HUES64 (cell line): ENCODE results near the gene CDC42EP5.
"Not testable (repeated sequence)": the region's sequence is repeated elsewhere in the genome, so short reads cannot be mapped to it uniquely, and the experiment has no call there.

ENCODE experiments used
- H3K27ac ChIP-seq: 2 replicates; pipeline ENCODE4 v1.7.0; 2013; ENCODE audit warnings: low read depth, low read length, inconsistent platforms
- H3K27me3 ChIP-seq: 2 replicates; pipeline ENCODE4 v1.6.1; 2013; ENCODE audit warnings: mild to moderate bottlenecking, low read length; ENCODE audit not compliant: insufficient read depth
- H3K36me3 ChIP-seq: 2 replicates; pipeline ENCODE4 v1.6.1; 2013; ENCODE audit warnings: mild to moderate bottlenecking, low read length; ENCODE audit not compliant: insufficient read depth
- H3K4me1 ChIP-seq: 2 replicates; pipeline ENCODE4 v1.6.1; 2013; ENCODE audit warnings: mild to moderate bottlenecking, low read length, moderate library complexity; ENCODE audit not compliant: insufficient read depth
- H3K4me3 ChIP-seq: 2 replicates; pipeline ENCODE4 v1.5.1; 2013; ENCODE audit warnings: mild to moderate bottlenecking, low read length, moderate library complexity
- H3K9ac ChIP-seq: 2 replicates; pipeline ENCODE4 v1.6.1; 2013; ENCODE audit warnings: mild to moderate bottlenecking, low read depth, low read length
- H3K9me3 ChIP-seq: 2 replicates; pipeline ENCODE4 v1.6.1; 2013; ENCODE audit warnings: low read depth, low read length; ENCODE audit not compliant: insufficient read depth
- WGBS: fragments of 150-250, 120-280 bp; methylation state at CpG from one replicate; pipeline ENCODE4 v1.1.7; 2013; ENCODE audit warnings: missing lambda C conversion rate; 5-methylcytosine and 5-hydroxymethylcytosine counted together

The CDC42EP5 gene

GRCh38 chr19:54469496-54469934 lies 3.6 kb downstream of the CDC42EP5 start:
- H3K4me3 ChIP-seq = no peak overlapping the region
- no peak overlapping the region for H3K27ac ChIP-seq
- peaks cover 30% of the 10 kb centered on the region for H3K27me3 ChIP-seq
- no peak overlapping the region for H3K9ac ChIP-seq
- H3K36me3 ChIP-seq = no peaks in the 10 kb centered on the region
- WGBS = 63% methylated on average over 8 of the region's 8 CpGs
- peaks cover 10% of the 10 kb centered on the region; the same call in 1 of the 2 replicates for H3K4me1 ChIP-seq
- no peaks in the 10 kb centered on the region for H3K9me3 ChIP-seq

GRCh38 chr19:54466110-54466480 lies 7.0 kb downstream of the CDC42EP5 start:
- H3K9me3 ChIP-seq, H3K9ac ChIP-seq, H3K4me3 ChIP-seq, H3K4me1 ChIP-seq, H3K27ac ChIP-seq: not testable (repeated sequence)
- H3K27me3 ChIP-seq = peaks cover 25% of the 10 kb centered on the region
- 95% methylated on average over 14 of the region's 14 CpGs for WGBS
- peaks cover 10% of the 10 kb centered on the region for H3K36me3 ChIP-seq

DNA sequence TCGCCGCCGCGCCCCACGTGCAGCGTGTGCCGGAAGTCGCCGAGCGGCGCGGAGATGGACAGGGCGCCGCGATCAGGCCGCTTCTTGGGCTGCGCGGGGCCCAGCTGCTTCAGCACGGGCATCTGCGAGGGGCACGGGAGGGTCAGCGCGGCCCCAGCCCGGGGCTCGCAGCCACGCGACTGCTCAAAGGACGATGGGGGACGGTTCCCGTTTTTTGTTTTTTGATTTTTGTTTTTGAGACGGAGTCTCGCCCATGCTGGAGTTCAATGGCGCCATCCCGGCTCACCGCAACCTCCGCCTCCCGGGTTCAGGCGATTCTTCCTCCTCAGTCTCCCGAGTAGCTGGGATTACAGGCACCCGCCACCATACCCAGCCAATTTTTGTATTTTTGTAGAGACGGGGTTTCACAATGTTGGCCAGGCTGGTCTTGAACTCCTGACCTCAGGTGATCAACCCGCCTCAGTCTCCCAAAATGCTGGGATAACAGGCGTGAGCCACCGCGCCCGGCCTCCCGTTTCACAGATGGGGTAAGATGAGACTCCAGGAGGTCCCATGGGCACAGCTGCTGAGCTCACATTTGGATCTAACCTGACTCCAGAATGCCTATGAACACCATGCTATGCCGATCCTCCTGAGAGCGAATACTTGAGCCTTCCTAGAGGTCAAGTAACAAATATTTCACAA lies 7.5 kb downstream of the CDC42EP5 start:
- Histone ChIP-seq H3K9ac (no peak overlapping the region), H3K27me3 (peaks cover 20% of the 10 kb centered on the region), H3K9me3 (no peaks in the 10 kb centered on the region), H3K4me1 (no peaks in the 10 kb centered on the region), H3K36me3 (peaks cover 15% of the 10 kb centered on the region), H3K4me3 (peak overlapping the region; percentile 26; the same call in 1 of the 2 replicates), H3K27ac (no peak overlapping the region)
- 84% methylated on average over 49 of the region's 49 CpGs for WGBS

- Histone ChIP-seq H3K36me3 (peaks cover 20% of the 10 kb centered on the region), H3K9me3 (no peaks in the 10 kb centered on the region), H3K4me3 (peak overlapping the region; percentile 89), H3K9ac (peak overlapping the region; percentile 88), H3K4me1 (no peaks in the 10 kb centered on the region), H3K27me3 (peaks cover 12% of the 10 kb centered on the region), H3K27ac (peak overlapping the region; percentile 100)
- WGBS = 7% methylated on average over 87 of the region's 87 CpGs
These were observed 8.3 kb downstream of the CDC42EP5 start for GRCh38 chr19:54464630-54465425.

GRCh38 chr19:54464044-54464629 lies 9.0 kb downstream of the CDC42EP5 start:
- peak overlapping the region; percentile 88 for H3K9ac ChIP-seq
- no peaks in the 10 kb centered on the region for H3K9me3 ChIP-seq
- peak overlapping the region; percentile 89 for H3K4me3 ChIP-seq
- under 1% methylated on average over 26 of the region's 26 CpGs for WGBS
- H3K36me3 ChIP-seq = peaks cover 26% of the 10 kb centered on the region
- H3K27me3 ChIP-seq = peaks cover 9% of the 10 kb centered on the region
- H3K4me1 ChIP-seq = no peaks in the 10 kb centered on the region
- H3K27ac ChIP-seq = peak overlapping the region; percentile 100

GRCh38 chr19:54463531-54464043 lies 9.5 kb downstream of the CDC42EP5 start, which contains the start of gene LENG9:
Gene LENG9, minus strand, starts transcription at chr19:54463778. Its CDS starts 252 bp downstream, at chr19:54463526.
- under 1% methylated on average over 41 of the region's 41 CpGs for WGBS
- peak within 1 kb of the TSS; percentile 88 for H3K9ac ChIP-seq
- peaks cover 9% of the 10 kb centered on the region for H3K27me3 ChIP-seq
- H3K4me3 ChIP-seq = peak within 1 kb of the TSS; percentile 89
- H3K9me3 ChIP-seq = no peaks in the 10 kb centered on the region
- H3K4me1 ChIP-seq = no peaks in the 10 kb centered on the region
- peak within 1 kb of the TSS; percentile 100 for H3K27ac ChIP-seq
- peaks cover 32% of the 10 kb centered on the region for H3K36me3 ChIP-seq

GRCh38 chr19:54462655-54463530 lies 10.2 kb downstream of the CDC42EP5 start:
- H3K9ac ChIP-seq = peak overlapping the region; percentile 80
- 8% methylated on average over 91 of the region's 91 CpGs for WGBS
- H3K27ac ChIP-seq = peak overlapping the region; percentile 89
- peaks cover 39% of the 10 kb centered on the region for H3K36me3 ChIP-seq
- no peaks in the 10 kb centered on the region for H3K9me3 ChIP-seq
- no peaks in the 10 kb centered on the region for H3K4me1 ChIP-seq
- peaks cover 9% of the 10 kb centered on the region for H3K27me3 ChIP-seq
- peak overlapping the region; percentile 89 for H3K4me3 ChIP-seq

DNA sequence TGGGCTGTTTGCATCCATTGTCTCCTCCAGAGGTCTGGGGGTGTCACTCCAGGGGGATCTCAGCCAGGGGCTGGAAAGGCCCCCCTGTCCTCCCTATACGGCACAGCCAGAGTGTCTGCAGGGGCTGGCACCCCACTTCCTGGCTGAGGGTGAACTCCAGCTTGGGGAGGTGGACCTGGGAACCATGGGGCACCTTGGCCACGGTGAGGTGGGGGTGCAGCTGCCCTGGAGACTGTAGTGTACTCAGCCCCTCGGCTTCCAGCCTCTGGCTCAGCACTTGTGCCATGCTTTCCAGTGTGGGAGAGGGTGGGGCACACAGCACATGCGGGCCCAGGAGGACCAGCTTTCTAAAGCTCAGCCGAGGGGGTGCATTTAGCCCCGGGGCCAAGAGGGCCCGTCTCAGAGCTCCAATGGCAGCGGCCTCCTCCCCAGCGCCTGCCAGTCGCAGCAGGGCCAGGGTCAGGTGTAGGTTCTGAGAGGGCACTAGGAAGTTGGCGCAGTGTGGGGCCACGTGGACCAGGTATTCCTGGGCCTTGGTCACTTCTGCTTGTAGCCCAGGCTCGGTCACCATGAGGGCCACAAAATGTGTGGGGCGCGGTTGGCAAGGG lies 10.9 kb downstream of the CDC42EP5 start:
- peak overlapping the region; percentile 89 for H3K4me3 ChIP-seq

GRCh38 chr19:54461613-54462012 lies 11.5 kb downstream of the CDC42EP5 start:
- H3K4me1 ChIP-seq = no peaks in the 10 kb centered on the region
- WGBS = 76% methylated on average over 2 of the region's 3 CpGs
- H3K27me3 ChIP-seq = peaks cover 9% of the 10 kb centered on the region
- H3K27ac ChIP-seq = no peak overlapping the region
- no peak overlapping the region for H3K4me3 ChIP-seq
- no peak overlapping the region for H3K9ac ChIP-seq
- H3K36me3 ChIP-seq = peaks cover 51% of the 10 kb centered on the region
- H3K9me3 ChIP-seq = no peaks in the 10 kb centered on the region

More for the DNA sequence above, 10.9 kb downstream of the CDC42EP5 start:
- H3K4me1 ChIP-seq = no peaks in the 10 kb centered on the region
- 89% methylated on average over 15 of the region's 15 CpGs for WGBS
- H3K27ac ChIP-seq = peak overlapping the region; percentile 89; the same call in 1 of the 2 replicates
- H3K36me3 ChIP-seq = peaks cover 46% of the 10 kb centered on the region
- peak overlapping the region; percentile 80; the same call in 1 of the 2 replicates for H3K9ac ChIP-seq
- H3K9me3 ChIP-seq = no peaks in the 10 kb centered on the region
- H3K27me3 ChIP-seq = peaks cover 9% of the 10 kb centered on the region

DNA sequence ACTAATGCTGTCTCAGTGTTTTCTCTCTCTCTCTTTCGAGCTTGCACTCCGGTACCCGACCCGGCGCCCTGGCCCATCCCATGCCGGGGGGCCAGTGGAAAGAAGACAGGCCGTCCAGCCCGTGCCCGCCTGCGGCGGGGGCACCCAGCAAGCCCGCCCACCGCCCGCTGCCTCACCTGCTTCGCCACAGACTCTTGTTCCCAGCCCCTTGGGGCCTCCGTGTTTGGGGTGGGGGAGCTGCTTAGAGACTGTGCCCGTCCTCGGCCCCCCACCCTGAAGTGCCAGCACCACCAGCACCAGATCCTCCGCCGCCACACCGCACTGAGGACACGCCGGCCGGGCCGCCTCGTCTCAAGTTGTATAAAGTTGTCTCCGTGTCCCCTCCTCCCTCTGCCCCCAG lies 11.9 kb downstream of the CDC42EP5 start:
- H3K9ac ChIP-seq = no peak overlapping the region
- H3K36me3 ChIP-seq = peaks cover 55% of the 10 kb centered on the region
- H3K9me3 ChIP-seq = no peaks in the 10 kb centered on the region

More for the DNA sequence above, 11.9 kb downstream of the CDC42EP5 start:
- Histone ChIP-seq H3K27ac (no peak overlapping the region), H3K4me3 (no peak overlapping the region), H3K27me3 (peaks cover 9% of the 10 kb centered on the region), H3K4me1 (no peaks in the 10 kb centered on the region)
- 93% methylated on average over 27 of the region's 27 CpGs for WGBS
